Liver (tissue), 2 donors: ENCODE measurements around the gene DPP4.

Experiments
- CTCF ChIP-seq: fragments of 150-350 bp; IDR thresholded peaks from 2 replicates; pipeline ENCODE4 v1.5.1; 2017; ENCODE audit warnings: improper control_type of control experiment, low read depth, low read length; ENCODE audit not compliant: missing input control
- YY1 ChIP-seq: IDR thresholded peaks from 2 replicates; pipeline ENCODE4 v1.6.1; 2016; ENCODE audit warnings: antibody characterized with exemption, mild to moderate bottlenecking
- donor health status: healthy.

GRCh38 chr2:162017233-162017632, 56.8 kb downstream of the DPP4 start:
- no peak for TF ChIP-seq CTCF
- TF ChIP-seq YY1: no peak
